A673 (cell line): ENCODE measurements around the gene ACAP2. TPM values are rescaled to one million over a fixed set of nuclear protein-coding genes. Genes with fewer than 3 reads are reported as not detected.
A peak's percentile ranks its signal among the peaks of the same experiment; 100 is the strongest.

ENCODE experiments used
- BruUV-seq: library from RNA; stranded (reverse); fragments of 400-500 nt; replicated peaks from 2 replicates; lab custom pipeline; 2021; lab: Mats Ljungman, UMichigan
- CTCF ChIA-PET: fragments of 300-600 bp; sonication (Branson Sonifier 250); formaldehyde crosslinking; loops from one replicate; lab custom pipeline; 2022; ENCODE audit warnings: antibody characterized with exemption; lab: Charles Lee
- POLR2A ChIA-PET: fragments of 300-600 bp; sonication (Branson Sonifier 250); formaldehyde crosslinking; loops from one replicate; lab custom pipeline; 2022; ENCODE audit warnings: antibody characterized with exemption; ENCODE audit not compliant: low non-redundant PET; lab: Charles Lee
- DNase-seq: peaks from one replicate; pipeline ENCODE4 v3.0.0-alpha.2; 2015; ENCODE audit warnings: low spot score
- H3K27ac ChIP-seq: fragments of 200-600 bp; sonication (generic); 2 replicates; pipeline ENCODE4 v1.5.1; 2016; ENCODE audit warnings: mixed run types, low read depth, mild to moderate bottlenecking, mixed read lengths, antibody characterized with exemption, low read length; ENCODE audit not compliant: poor library complexity, severe bottlenecking
- H3K27me3 ChIP-seq: fragments of 200-600 bp; sonication (generic); replicated peaks from 2 replicates; pipeline ENCODE4 v1.6.1; 2017; ENCODE audit warnings: mixed run types, low read depth, mild to moderate bottlenecking, mixed read lengths, antibody characterized with exemption, low read length; ENCODE audit not compliant: insufficient read depth, poor library complexity
- H3K36me3 ChIP-seq: fragments of 200-600 bp; sonication (generic); 2 replicates; pipeline ENCODE4 v1.6.1; 2016; ENCODE audit warnings: mixed run types, mild to moderate bottlenecking, mixed read lengths, antibody characterized with exemption, low read length; ENCODE audit not compliant: insufficient read depth, poor library complexity, severe bottlenecking
- H3K4me1 ChIP-seq: fragments of 200-600 bp; sonication (generic); 2 replicates; pipeline ENCODE4 v1.6.1; 2017; ENCODE audit warnings: mixed run types, mild to moderate bottlenecking, mixed read lengths, antibody characterized with exemption, low read length; ENCODE audit not compliant: insufficient read depth, poor library complexity, severe bottlenecking
- H3K4me3 ChIP-seq: fragments of 200-600 bp; sonication (generic); 2 replicates; pipeline ENCODE4 v1.5.1; 2016; ENCODE audit warnings: low read depth, mixed run types, mild to moderate bottlenecking, mixed read lengths, low read length; ENCODE audit not compliant: poor library complexity, severe bottlenecking
- H3K9me3 ChIP-seq: fragments of 200-600 bp; sonication (generic); 2 replicates; pipeline ENCODE4 v1.6.1; 2016; ENCODE audit warnings: mixed run types, low read depth, mild to moderate bottlenecking, mixed read lengths, antibody characterized with exemption, low read length; ENCODE audit not compliant: poor library complexity, severe bottlenecking
- CTCF ChIP-seq: fragments of 300-800, 200-600 bp; sonication (generic); conservative IDR thresholded peaks from 2 replicates; pipeline ENCODE4 v1.5.1; 2017; ENCODE audit warnings: low read depth, mild to moderate bottlenecking, antibody characterized with exemption, low read length, moderate library complexity, mixed read lengths
- EZH2 ChIP-seq: fragments of 200-600 bp; sonication (generic); IDR thresholded peaks from 2 replicates; pipeline ENCODE4 v1.6.1; 2017; ENCODE audit warnings: borderline replicate concordance, low read depth, mild to moderate bottlenecking, mixed read lengths, antibody characterized with exemption, low read length; ENCODE audit not compliant: poor library complexity, severe bottlenecking
- intact Hi-C: fragments of 100-400 bp; cut with micrococcal nuclease; formaldehyde crosslinking; loops from one replicate; pipeline ENCODE4 v1.10.0; 2022; ENCODE audit not compliant: unreplicated experiment
- total RNA-seq: library from RNA; stranded (reverse); gene quantifications from 2 replicates; pipeline ENCODE4 v1.2.3, GENCODE V29; 2021

ACAP2 gene
- total RNA-seq, 1 experiment from 2014 or later = 47.4 TPM

- TF ChIP-seq CTCF = no peak
- TF ChIP-seq EZH2 = no peak
- peak; percentile 23 for DNase-seq
- POLR2A ChIA-PET = no interaction called here
- no peaks in the 10 kb centered on the region for H3K9me3 ChIP-seq
- H3K4me3 ChIP-seq = no peak overlapping the region
- CTCF ChIA-PET = no interaction called here
- H3K36me3 ChIP-seq = peaks cover 5% of the 10 kb centered on the region
- intact Hi-C loops = no loop called here
- no peaks in the 10 kb centered on the region for H3K4me1 ChIP-seq
- H3K27me3 ChIP-seq = no peaks in the 10 kb centered on the region
- no TSS peak for BruUV-seq
- H3K27ac ChIP-seq = no peak overlapping the region
Observed at GRCh38 chr3:195385526-195385925, 57.3 kb downstream of the ACAP2 start.

GRCh38 chr3:195384952-195385351, 57.9 kb downstream of the ACAP2 start:
- H3K4me3 ChIP-seq = no peak overlapping the region
- no peaks in the 10 kb centered on the region for H3K9me3 ChIP-seq
- no peaks in the 10 kb centered on the region for H3K4me1 ChIP-seq
- TF ChIP-seq CTCF (no peak), EZH2 (no peak)
- peaks cover 5% of the 10 kb centered on the region for H3K36me3 ChIP-seq
- no peak overlapping the region for H3K27ac ChIP-seq
- ChIA-PET POLR2A (no interaction called here), CTCF (no interaction called here)
- intact Hi-C loops = no loop called here
- DNase-seq = no peak
- no peaks in the 10 kb centered on the region for H3K27me3 ChIP-seq
- BruUV-seq = no TSS peak

GRCh38 chr3:195372220-195372619, 70.6 kb downstream of the ACAP2 start:
- intact Hi-C loops = no loop called here
- ChIA-PET CTCF (no interaction called here), POLR2A (no interaction called here)
- TF ChIP-seq CTCF (no peak), EZH2 (no peak)
- Histone ChIP-seq H3K4me3 (no peak overlapping the region), H3K27ac (no peak overlapping the region), H3K9me3 (no peaks in the 10 kb centered on the region), H3K36me3 (no peaks in the 10 kb centered on the region), H3K27me3 (no peaks in the 10 kb centered on the region), H3K4me1 (no peaks in the 10 kb centered on the region)
- no TSS peak for BruUV-seq
- no peak for DNase-seq
